ENCODE measurements around the gene BABAM2.
"Not testable (repeated sequence)": the region's sequence is repeated elsewhere in the genome, so short reads cannot be mapped to it uniquely, and the experiment has no call there.

Gene BABAM2

GRCh38 chr2:28325567-28326468 lies 435.3 kb downstream of the BABAM2 start:
- no peak for DNase-seq (ENCODE audit: low read depth)
- H3K4me3 ChIP-seq (ENCODE audit: control insufficient read depth, low read depth, low read length) = no peak overlapping the region
- TF ChIP-seq CTCF (conservative IDR thresholded peaks at IDR 0.05; ENCODE audit: control insufficient read depth, insufficient read depth, low read depth, low read length) = no peak

- no peak for DNase-seq (ENCODE audit: low read depth)
- no peak overlapping the region for H3K4me3 ChIP-seq (ENCODE audit: control insufficient read depth, low read depth, low read length)
- no peak for TF ChIP-seq CTCF (conservative IDR thresholded peaks at IDR 0.05; ENCODE audit: control insufficient read depth, insufficient read depth, low read depth, low read length)
These were observed 435.9 kb downstream of the BABAM2 start for GRCh38 chr2:28326469-28326805.

- H3K4me3 ChIP-seq (ENCODE audit: control insufficient read depth, low read depth, low read length) = no peak overlapping the region
- DNase-seq (ENCODE audit: low read depth) = peak; percentile 36
- no peak for TF ChIP-seq CTCF (conservative IDR thresholded peaks at IDR 0.05; ENCODE audit: control insufficient read depth, insufficient read depth, low read depth, low read length)
These were observed 436.5 kb downstream of the BABAM2 start for GRCh38 chr2:28326881-28327505.

- H3K4me3 ChIP-seq (ENCODE audit: control insufficient read depth, low read depth, low read length) = no peak overlapping the region
- TF ChIP-seq CTCF (conservative IDR thresholded peaks at IDR 0.05; ENCODE audit: control insufficient read depth, insufficient read depth, low read depth, low read length) = no peak
- DNase-seq (ENCODE audit: low read depth) = no peak
These were observed 437.0 kb downstream of the BABAM2 start for GRCh38 chr2:28327581-28327955.

GRCh38 chr2:28327956-28328922 lies 437.7 kb downstream of the BABAM2 start:
- TF ChIP-seq CTCF (conservative IDR thresholded peaks at IDR 0.05; ENCODE audit: control insufficient read depth, insufficient read depth, low read depth, low read length) = no peak
- DNase-seq (ENCODE audit: low read depth) = peak; percentile 83
- H3K4me3 ChIP-seq (ENCODE audit: control insufficient read depth, low read depth, low read length) = no peak overlapping the region

GRCh38 chr2:28329184-28329583 lies 438.7 kb downstream of the BABAM2 start:
- no peak for DNase-seq (ENCODE audit: low read depth)
- H3K4me3 ChIP-seq (ENCODE audit: control insufficient read depth, low read depth, low read length) = no peak overlapping the region
- no peak for TF ChIP-seq CTCF (conservative IDR thresholded peaks at IDR 0.05; ENCODE audit: control insufficient read depth, insufficient read depth, low read depth, low read length)

- not testable (repeated sequence) for H3K4me3 ChIP-seq (ENCODE audit: control insufficient read depth, low read depth, low read length); DNase-seq (ENCODE audit: low read depth)
These were observed 440.2 kb downstream of the BABAM2 start for GRCh38 chr2:28330722-28331121.

GRCh38 chr2:28331797-28332196 lies 441.3 kb downstream of the BABAM2 start:
- DNase-seq (ENCODE audit: low read depth); H3K4me3 ChIP-seq (ENCODE audit: control insufficient read depth, low read depth, low read length): not testable (repeated sequence)
